ENCODE measurements around the gene PRRX2.
"Not testable (repeated sequence)": the region's sequence is repeated elsewhere in the genome, so short reads cannot be mapped to it uniquely, and the experiment has no call there.

PRRX2 gene

DNA sequence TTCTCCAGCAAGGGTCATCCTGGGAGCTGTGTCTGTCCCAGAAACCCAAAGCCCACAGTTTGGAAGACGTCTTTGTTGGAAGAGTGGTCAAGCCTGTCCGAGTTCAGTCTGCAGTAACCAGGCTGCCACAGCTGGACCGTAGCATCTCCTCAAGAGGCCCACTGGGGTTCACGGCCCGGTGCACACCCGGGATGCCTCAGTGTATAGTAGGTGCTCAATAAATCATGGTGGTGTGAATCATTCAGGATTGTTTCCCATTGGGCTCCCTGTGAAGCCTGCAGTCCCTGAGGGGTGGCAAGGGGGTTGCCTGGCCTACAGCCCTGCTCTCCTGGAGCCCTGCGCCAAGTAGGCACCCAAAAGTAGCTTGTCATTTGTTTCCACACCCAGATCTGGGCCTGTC lies 10.3 kb upstream of the PRRX2 start:
- DNase-seq: no peak

DNA sequence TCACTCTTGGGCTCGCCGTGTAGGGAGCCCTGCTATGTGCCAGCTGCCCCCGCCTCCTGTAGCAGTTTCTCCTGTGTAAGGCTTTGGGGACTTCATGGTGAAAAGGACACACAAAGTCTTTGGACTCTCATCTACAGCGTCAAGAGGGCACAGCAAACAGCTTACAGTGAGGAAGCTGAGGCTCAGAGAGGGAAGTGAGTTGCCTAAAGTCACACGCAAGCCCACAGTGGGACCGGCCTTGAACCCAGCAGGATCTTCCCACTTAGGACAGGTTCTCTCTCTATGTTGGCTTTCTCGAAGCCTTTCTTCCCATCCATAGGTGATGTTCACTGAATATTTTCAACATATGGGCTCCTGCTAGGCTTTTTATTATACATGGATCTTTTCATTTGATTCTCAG lies 9.8 kb upstream of the PRRX2 start:
- no peak for DNase-seq

DNA sequence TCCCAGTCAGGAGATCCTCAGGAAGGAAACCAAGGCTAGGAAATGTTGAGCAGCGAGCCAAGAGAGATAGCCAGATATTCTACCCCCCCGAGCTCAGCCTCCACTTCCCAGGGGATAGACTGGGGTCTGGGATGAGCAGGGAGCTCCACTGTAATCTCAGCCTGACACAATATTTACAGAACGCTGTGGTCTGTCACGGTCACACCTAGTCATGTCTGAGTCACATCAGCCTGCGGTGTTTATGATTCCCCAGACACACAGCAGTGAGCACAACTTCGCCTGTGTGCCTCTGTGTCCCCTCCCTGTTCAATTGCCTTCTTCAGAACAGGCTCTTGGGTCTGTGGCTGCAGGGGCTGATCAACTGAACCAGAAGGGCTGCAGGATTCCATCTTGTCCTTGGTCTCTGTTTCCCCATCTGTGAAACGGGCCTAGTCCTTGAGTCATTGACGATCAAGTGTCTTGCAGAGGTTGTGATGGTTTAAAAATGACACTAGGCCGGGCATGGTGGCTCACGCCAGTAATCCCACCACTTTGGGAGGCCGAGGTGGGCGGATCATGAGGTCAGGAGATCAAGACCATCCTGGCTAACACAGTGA lies 8.6 kb upstream of the PRRX2 start:
- DNase-seq: no peak

DNA sequence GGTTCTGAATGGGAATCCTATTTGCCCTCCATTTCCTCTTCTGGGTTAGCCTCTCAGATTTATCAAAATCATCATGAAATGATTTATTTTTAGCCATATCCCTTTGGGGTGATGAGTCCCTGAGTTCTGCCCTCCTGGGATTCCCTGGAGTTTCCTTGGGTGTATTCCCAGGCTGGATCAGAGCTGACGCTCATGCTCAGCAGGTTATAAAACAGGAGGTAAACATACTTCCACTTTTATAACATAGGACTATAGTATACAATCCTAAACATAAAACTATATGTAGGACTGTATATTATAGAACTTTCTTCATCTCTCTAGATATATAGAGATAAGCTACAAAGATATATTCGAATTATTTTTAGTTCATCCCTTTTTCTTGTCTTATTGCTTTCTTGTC lies 4.4 kb upstream of the PRRX2 start:
- no peak for DNase-seq

DNA sequence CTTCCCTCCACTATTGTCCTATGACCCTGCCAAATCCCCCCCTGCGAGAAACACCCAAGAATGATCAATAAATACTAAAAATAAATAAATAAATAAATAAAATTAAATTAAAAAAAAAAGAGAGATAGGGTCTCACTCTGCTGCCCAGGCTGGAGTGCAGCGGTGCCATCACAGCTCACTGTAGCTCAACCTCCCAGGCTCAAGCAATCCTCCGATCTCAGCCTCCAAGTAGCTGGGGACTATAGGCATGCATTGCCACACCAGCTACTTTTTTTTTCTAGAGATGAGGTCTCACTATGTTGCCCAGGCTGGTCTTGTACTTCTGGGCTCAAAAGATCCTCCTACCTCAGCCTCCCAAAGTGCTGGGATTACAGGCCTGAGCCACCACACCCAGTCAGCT lies 3.2 kb upstream of the PRRX2 start:
- DNase-seq: not testable (repeated sequence)

DNA sequence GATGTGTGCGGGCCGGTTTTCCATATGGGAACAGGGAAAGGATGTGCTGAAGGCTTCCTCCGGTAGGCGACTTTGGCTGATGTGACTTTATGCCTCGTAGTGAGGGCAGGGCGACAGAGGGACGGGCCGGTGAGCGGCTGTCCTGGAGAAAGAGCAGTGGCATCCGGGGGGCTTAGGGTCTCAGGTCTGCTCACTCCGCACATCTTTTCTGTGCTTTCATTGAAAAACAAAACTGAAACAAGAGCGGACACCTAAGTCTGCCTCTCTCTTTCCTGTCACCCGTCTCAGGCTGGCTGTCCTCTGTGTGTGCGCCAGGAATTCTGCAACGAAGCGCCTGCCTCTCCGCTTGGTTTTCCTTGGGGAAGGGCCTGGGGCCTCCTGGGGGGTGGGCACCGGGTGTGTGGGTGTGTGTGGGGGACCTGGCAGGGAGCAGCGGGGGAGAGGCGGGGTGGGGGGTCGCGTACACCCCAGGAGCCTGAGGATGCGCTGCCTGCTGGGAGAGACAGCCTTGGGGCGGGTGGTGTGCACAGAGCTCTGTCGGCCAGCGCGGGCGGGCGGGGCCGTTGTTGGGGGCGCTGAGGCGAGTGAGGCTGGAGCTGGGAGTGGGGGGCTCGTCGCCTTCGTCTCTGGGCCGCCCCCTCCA lies 580 bp upstream of the PRRX2 start:
- DNase-seq: no peak

DNA sequence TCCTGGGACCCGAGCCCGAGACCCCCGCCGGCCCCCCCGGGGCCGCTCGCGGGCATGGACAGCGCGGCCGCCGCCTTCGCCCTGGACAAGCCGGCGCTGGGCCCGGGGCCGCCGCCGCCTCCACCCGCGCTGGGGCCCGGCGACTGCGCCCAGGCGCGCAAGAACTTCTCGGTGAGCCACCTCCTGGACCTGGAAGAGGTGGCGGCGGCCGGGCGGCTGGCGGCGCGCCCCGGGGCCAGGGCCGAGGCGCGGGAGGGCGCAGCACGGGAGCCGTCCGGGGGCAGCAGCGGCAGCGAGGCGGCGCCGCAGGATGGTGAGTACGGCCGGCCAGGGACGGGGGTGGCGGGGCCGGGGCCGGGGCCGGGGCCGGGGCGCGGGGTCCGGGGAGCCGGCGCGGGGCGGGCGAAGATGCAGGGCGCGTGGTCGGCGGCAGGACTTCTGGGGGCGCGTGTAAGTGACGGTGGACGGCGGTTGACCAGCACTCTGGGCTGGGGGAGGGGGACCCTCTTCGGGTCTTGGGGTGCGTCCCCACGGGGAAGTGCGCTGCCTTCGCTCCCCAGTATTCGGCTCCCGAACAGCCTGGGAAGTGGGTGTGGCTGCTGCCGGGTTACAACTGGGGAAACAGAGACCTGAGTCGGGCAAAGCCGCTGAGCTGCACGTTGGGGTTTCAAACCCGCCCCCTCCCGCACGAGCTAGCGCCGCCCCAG lies 520 bp downstream of the PRRX2 start:
- DNase-seq: no peak

DNA sequence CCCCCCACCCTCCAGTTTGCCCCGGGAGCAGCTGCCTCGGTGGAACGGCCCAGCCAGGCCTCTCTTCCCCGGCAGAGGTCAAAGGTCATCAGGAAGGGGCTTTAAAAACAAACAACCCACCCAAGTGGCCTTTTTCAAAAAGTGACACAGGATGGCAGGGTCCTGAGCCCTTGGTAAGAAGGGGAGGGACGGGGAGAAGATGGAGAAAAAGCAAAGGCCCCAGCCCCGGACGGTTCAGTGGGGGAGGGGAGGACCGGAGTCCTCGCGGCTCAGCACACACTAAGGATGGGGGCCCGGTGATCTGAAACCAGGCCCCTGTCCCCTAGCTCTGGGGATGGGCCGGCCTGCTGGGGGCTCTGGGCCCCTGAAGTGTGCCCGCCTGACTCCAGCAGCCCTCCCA lies 1.1 kb downstream of the PRRX2 start:
- no peak for DNase-seq

DNA sequence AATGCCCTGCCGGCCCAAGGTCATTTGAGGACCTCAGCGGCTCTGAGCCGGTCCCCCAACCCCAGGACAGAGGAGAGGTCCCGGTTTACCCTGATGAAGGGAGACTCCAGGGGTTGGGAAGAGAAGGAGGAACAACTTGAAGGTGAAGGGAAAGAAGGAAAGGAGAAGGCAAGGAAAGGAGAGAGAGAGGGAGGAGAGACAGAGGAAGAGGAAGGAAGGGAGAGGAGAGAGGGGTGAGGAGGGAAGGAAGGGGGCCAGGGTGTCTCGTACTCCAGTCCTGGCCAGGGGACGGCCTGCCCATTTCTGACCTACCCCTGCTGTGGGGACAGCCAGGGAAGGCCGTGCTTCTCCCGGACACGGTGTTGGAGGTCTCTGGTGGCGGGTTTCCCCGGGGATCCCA lies 1.9 kb downstream of the PRRX2 start:
- DNase-seq: no peak

DNA sequence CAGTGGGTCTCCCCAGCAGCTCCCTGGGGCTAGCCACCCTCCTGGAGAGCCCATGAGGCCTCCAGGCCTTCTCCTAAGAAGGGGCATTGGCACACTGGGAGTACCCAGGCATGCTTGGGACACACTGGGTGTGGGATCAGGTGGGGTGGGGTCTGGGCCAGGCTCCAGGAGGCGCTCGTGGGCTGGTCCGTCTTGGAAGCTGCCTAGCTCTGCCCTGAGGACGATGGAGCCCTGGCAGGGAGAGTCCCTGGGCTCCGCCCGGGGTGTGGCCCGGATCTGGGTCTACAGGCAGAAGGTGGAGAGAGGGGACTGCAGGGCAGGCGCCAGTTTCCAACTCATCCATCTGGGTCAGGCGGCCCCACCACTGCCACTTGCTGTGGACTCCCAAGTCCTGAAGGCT lies 2.4 kb downstream of the PRRX2 start:
- no peak for DNase-seq

DNA sequence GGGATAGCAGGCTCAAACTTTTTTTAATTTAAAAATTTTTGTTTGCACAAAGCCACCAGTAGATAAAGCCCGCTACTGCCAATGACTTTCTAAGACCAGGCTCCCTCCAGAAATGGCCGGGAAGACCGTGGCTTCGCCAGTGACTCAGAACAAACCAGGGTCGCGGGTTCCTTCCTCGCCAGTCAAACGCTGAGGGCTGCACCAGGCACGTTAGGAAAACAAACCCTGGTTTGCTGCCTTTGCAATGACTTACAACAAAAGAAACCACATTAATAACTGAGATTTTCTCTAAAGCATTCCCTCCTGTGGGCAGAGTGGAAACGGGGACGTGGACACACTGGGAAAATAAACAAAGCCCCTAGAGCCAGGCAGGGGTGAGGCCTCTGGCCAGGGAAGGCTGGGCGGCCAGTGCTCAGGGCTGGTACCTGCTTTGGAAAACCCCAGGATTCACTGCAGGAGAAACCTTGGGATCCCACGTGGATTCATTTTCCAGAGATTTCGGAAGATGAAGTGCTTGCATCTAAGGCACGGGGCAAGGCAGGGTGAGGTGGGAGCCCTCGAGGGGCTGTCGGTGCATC lies 3.8 kb downstream of the PRRX2 start:
- DNase-seq: no peak

DNA sequence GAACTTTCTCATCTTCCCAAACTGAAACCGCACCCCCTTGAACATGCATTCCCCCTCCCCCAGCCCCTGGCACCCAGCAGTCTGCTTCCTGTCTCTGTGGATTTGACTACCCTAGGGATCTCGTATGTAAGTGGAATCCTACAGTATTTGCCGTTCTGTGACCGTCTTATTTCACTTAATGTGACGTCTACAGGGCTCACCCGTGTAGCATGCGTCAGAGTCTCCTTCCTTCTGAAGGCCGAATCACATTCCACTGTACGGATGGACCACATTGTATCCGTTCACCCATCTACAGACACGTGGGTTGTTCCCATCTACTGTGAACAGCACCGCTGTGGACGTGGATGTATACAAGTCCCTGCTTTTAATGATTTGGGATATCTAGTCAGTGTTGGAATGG lies 4.5 kb downstream of the PRRX2 start:
- DNase-seq: no peak

DNA sequence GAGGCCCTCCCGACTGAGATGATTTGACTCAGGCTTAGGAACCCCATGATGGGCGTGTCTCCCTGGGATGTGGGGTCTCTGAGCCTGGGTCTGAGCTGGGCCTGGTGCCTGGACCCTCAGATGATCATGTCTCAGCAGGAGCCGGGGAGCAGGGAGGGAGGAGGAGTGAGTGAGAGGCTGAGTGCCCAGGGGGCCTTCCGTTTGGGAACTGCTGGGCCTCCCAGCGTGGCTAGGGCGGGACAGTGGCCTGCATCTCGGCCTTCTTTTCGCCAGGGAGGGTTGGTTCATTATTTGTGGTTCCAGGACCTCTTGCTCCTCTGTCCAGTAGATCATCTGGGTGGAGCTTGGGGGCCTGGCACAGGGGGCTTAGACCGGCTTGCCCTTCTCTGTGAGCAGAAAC lies 5.6 kb downstream of the PRRX2 start:
- no peak for DNase-seq

DNA sequence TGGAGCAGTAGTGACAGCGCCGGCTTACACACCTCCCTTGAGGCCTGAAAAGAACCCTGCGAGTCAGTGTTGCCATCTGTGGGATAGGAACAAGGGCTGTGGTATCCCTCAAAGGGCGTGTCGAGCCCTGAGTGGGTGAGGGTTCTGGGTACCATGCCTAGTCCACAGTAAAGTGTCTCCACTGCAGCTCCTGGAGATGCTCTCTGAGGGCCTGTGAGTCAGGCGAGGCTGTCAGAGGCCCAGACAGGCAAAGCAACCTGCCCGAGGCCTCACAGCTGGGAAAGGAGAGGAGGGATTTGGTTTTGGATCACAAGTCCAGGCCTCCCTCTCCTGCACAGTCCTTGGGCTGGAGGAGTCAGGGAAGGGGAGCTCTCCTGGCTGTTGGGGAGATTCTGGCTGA lies 6.1 kb downstream of the PRRX2 start:
- no peak for DNase-seq

DNA sequence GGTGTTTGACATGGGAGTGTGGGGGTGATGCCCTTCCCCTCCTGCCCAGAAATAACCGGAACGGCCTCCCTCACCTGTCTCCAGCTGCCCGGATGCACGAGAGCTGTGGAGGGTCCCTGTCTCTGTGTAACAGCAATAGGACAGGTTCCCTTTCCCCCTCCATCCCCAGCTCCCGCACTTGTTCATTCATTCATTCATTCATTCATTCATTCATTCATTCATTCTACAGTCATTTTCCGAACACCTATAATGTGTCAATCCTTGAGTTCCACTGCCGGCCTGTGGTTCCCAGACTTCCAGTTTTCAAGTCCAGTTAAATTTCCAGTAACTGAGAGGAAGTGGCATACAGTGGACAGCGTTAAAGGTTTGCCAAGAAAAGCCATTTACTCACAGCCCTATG lies 7.3 kb downstream of the PRRX2 start:
- no peak for DNase-seq

DNA sequence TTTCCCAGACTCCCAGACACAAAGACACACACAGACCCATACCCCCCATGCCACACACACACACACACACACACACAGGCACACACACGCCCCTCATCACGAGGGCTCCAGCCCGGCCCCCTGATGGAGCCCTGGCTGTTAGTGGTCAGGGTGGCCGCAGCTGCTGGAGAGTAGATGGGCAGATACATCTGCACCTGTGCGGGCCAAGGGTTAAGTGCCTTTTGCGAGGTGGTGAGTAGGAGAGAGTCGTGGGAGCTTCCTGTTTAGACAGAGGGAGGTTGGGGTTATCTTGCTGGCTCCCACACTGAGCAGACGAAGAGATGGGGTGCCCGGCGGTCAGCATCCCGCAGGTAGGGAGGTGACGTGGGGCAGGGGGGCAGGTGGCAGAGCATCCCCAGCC lies 8.2 kb downstream of the PRRX2 start:
- DNase-seq: no peak

DNA sequence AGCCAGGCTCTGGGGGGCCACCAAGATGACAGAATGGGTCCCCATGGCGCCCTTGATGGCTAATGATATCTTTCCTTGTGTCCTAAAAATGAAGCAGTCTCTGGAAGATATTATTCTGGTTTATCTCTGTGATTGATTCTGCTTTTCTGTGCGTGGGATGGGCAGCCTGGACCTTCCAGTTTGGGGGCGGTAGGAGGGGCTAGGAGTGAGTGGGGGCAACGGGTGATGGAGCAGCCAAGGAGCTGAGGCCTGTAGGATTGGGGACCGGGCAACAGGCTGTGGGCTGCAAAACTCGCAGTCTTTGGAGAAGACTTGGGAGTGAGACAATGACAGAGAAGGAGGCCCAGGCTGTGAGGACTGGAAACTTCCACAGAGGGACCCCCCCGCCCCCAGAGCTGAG lies 8.8 kb downstream of the PRRX2 start:
- DNase-seq: no peak

DNA sequence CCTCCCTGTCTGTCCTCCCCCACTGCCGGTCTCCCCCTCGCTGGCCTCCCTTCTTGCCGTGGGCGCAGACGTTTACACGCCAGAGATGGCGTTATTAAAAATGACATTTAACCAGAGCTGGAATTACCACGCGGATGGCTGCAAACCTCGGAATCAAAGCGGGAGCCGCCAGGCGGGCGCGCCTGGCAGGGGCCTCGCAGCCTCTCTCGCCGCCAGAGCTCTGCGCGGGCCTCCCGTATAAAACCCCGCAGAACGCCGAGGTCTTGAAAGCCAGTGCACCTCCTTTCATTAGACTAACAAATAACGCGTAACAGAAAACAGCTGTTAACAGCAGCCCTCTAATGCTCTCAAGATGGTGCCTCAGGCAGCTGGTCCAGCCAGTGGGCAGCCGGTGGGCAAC lies 10.2 kb downstream of the PRRX2 start:
- no peak for DNase-seq

DNA sequence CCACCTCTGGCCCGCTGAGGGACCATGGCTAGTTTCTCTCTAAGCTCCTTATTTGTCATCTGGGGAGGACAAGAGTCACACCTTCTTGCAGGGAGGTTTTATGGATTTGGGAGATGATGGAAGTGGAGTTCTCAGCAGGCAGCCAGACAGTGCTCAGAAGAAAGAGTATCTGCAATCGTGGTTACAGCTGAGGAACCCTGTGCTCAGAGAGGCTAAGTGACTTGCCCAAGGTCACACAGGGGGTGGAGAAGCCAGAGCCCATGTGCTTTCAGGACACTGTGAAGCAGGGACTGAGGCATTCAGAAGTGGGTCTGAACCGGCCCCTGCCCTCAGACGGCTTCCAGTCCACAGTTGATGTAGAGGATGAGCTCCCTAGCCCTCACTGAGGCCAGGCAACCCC lies 10.8 kb downstream of the PRRX2 start:
- no peak for DNase-seq

DNA sequence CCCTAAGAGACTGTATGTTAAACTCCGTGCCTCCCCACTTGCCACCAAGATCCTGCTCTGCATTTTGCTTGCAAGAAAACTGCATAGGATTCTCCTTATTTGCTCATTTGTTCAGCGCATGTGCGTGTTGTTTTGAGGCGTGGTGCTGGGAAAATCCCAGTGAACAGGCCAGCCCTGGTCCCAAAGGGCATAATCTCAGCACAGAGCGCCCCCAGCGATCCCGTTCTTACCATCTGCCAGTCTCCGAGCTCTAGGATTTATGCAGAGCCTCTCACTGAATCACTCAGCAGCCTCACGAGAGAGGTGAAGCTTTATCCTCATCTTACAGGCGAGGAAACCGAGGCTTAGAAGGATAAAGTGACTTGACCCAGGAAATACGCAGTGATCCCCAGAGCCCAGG lies 11.5 kb downstream of the PRRX2 start:
- no peak for DNase-seq

DNA sequence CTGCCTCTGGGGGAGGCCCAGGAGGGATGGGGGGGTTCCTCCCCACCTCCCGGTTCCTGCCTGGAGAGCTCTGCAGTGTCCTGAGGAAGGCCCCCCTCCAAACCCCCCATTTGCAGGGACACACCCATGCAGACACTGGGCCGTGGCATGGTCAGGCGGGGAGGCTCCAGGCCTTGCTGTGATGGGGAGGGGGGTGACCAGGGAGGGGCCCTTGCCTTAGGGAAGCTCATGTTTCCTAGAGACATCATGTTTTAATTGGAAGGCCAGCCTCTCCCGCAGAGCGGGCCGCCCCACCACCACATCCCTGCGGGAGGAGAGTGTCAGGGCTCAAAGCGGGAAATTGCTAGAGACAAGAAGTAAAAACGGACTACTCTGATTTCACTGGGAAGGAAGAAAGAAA lies 12.0 kb downstream of the PRRX2 start:
- DNase-seq: no peak

DNA sequence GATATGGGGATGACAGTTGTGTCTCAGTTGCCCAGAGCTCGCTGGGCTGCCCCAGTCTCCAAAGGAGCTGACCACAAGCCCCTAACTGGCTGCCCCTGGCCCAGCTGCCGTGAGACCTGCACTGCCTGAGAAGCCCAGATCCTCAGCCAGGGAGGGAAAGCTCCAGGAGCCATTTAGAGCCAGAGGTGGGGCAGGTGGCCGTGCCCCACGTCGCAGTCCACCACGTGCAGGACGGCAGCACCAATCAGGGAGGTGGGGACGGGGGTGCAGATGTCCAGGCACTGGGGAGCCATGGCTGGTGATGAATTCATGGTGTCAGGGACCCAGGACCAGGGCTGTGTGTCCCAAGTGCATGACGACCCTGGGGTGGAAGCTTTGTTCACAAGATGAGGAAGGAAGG lies 13.4 kb downstream of the PRRX2 start:
- DNase-seq: no peak

DNA sequence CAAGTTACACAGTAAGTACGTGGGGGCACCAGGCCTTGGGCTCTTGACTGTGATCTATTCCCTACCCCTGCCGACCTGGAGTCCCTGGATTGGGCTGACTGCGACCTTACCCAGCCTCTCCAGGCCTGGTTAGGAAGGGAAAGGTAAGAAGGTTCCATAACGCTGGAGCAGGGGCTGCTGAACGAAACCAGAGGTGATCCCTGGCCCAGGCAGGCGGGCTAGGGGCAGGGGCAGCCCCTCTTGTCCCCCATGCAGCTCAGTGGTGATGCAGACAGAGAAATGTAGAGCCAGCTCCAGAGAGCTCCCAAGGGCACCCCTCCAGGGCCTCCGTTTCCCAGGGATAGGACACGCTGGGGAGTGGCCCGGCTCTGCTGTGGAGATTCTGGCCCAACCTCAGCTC lies 14.1 kb downstream of the PRRX2 start:
- no peak for DNase-seq

DNA sequence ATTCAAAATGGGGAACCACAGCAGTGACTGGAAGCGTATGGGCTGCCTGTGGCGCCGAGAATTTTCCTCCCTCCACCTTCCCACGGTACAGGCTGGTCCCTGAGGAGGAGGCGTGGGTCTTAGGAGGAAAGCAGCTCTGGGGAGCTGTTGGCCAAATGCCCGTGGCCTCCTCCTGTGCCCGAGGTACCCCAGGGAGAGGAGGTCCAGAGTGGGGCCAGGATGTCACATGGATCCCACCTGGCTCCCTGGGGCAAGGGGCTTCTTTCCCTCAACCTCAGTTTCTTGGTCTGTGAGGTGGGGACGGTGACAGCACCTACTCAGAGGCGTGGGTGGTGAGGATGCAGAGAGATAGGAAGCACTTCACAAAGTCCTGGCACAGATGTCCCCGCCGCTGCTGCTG lies 16.5 kb downstream of the PRRX2 start:
- no peak for DNase-seq

DNA sequence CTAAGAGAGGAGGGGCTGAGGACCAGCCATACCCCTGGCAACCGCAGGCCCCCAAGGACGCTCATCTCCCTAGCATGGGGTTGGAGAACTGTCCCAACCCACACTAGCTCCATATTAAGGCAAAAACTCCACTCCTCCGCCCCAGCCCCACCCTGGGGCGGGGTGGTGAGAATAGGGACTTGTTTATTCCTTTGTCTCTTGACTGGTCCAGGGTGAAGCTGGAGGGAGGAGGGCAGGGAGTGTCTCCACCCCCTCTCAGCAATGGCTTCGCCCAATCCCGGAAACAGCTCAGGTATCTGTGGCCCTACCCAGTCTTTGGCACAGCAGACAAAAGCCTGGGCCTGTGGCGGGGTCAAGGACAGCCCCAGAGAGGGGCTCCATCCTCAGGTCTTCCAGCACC lies 16.9 kb downstream of the PRRX2 start:
- DNase-seq: no peak

All from CD4-positive, alpha-beta T cell treated with Interferon gamma for 1 hour (primary cell).